Fibroblast of upper back skin (primary cell): ENCODE data around the gene ARHGEF12.

Experiments used
- DNase-seq: peaks from one replicate; pipeline ENCODE4 v3.0.0-alpha.2; 2013

The ARHGEF12 gene

DNA sequence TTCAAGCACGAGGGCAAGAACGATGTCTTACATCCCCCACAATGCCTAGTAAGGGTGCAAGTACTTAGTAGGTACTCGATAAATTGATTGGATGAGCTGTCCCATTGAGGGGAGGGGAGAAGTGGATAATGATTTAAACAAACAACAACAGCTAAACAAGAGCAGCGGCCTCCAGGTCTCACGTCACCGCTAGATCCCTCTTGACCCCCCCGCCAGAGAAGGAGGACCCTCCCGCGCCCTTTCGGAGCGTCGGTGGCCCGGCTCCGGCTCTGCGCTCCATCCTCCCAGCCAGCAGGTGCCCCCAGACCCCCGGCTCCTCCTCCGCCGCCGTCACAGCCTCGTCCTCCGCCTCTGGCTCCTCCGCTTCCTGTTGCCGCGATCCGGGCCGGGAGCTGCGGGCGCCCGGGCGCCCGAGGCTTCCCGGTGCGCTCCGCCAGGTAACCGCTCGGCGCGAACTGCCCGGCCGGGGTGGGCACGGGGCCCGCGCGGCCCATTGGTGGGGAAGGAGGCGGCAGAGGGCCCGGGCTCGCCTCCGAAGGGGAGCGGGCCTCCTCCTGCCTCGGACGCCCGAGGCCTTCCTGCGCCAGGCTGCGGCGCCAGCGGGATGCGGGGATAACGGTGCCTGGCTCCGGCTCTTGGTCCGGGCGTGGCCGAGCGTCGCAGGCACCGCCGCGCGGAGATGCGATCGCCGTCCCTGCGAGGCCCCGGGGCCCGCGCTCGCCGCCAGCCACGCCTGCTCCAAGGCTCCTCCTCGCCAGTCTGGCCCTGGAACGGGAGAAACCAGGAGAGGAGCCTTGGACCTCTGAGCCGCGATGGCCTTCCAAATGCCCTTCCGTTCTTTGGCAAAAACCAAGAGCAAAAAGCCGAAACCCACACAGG, 11.0 kb upstream of the ARHGEF12 start, which contains the start of gene TLCD5:
TLCD5 (plus strand) TSS at position 368 of the 879 bp plus-strand sequence. CDS start 2,143 bp downstream, outside the sequence.
- peak; percentile 67 for DNase-seq

DNA sequence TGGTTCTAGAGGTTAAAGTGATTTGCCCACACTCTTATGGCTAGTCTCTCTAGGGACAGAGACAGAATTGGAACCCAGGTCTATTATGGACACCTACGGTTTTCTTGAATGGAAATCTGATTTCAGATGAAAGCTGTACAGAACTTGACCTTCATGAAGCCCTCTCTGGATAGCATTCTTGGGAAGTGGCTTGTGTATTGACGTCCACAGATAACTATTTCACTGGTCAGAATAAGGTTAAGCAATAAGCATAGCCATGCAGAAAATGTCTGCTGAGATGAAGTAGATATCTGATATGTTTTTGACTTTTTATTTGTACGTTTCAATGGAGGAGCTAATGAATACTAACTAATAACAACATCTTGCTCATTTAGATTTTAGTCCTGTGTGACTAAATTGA, 10.0 kb upstream of the ARHGEF12 start:
- peak; percentile 56 for DNase-seq

GRCh38 chr11:120326845-120327281, 9.3 kb upstream of the ARHGEF12 start:
- no peak for DNase-seq

- no peak for DNase-seq
Measured at GRCh38 chr11:120327311-120327710, 8.9 kb upstream of the ARHGEF12 start.

GRCh38 chr11:120329556-120329955, 6.7 kb upstream of the ARHGEF12 start:
- DNase-seq, result peak; percentile 18

DNA sequence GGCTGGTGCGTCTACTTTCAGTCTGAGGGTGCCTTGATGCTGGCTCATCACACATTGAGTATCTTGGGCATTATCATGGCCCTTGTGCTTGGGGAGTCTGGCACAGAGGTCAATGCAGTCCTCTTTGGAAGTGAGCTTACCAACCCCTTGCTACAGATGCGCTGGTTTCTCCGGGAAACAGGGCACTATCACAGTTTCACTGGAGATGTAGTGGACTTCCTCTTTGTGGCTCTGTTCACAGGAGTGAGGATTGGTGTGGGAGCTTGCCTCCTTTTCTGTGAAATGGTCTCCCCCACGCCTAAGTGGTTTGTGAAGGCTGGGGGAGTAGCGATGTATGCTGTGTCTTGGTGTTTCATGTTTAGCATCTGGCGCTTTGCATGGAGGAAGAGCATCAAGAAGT, 6.2 kb upstream of the ARHGEF12 start:
- no peak for DNase-seq

DNA sequence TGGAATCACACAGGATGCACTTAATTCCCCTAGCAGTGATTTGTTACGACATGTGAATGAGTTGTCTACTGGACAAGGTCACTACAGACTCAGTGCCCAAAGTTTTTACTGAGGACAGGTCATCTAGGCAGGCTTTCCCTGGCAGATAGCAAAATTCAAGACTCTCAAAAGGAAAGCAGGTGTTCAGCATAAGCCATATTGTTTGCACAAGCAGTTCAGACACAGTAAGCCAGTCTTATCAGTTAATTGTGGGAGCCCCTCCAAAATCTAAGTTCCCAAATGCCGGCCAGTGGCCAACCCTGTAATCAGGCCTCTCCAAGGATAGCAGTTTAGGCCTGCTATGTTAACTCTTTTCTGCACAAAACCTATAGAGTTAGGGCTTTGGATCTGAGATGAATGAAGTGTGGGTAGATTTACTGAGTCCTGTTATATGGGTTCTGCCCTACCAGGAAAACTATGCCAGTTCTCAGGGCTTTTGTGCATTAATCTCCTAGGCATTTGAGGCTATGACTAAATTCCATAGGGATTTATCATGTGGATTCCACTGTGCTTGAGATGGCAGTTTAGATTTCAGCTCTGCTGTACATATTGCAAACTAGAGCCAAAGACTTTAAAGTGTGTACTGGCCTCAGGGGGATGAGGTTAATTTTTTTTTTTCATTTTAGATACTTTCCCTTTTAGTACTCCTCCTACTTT, 4.8 kb upstream of the ARHGEF12 start:
- peak; percentile 95 for DNase-seq

- DNase-seq, result peak; percentile 13
Measured at GRCh38 chr11:120332822-120333716, 3.1 kb upstream of the ARHGEF12 start.

- DNase-seq, result no peak
Measured at GRCh38 chr11:120333801-120334200, 2.4 kb upstream of the ARHGEF12 start.

GRCh38 chr11:120334332-120334731, 1.9 kb upstream of the ARHGEF12 start:
- no peak for DNase-seq

DNA sequence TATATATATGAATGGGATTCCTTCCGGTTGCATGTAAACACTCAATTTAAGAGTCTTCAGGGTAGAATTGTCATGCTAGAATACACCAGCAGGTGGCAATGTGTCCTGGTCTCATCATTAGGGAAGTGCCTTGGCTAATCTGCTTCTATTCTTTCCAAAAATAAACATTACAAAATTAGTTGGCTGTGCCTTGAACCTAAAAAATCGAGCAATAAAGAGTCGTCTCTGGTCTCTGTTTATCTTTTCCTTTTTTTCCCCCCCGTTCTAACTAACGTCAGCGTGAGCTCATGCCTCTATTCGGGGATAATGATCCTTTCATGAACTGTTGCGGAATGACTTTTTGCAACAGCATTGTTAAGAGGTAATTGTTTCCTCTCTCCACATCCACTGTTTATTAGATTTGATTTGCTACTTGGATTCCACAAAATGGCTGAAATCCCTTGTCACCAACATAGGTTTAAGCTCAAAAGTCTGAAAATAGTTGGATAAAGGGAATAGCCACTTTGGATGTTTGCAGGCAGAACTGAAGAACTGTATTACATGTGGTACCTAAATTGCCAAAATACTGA, 1.2 kb upstream of the ARHGEF12 start:
- DNase-seq, result peak; percentile 84

DNA sequence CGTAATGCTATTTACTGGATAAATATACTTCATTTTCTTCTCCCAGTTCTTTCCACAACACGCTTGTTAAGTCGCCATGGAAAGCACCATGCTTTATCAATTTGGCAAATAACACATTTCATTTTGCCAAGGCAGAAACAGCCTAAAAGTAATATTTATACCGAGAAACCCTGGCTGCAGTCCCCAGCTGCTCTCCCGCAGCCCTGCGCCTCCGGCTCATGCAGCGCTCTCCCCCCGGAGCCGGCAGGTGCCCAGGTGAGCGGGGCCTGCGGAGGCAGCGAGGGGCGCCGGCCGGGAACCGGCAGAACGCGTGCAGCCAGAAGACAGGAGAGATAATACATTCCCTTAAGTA, 681 bp upstream of the ARHGEF12 start:
- no peak for DNase-seq

- peak; percentile 24 for DNase-seq
Measured at GRCh38 chr11:120336641-120337354, 585 bp downstream of the ARHGEF12 start.

GRCh38 chr11:120337355-120338106, 1.3 kb downstream of the ARHGEF12 start:
- peak; percentile 20 for DNase-seq

- no peak for DNase-seq
Measured at GRCh38 chr11:120338107-120338933, 2.1 kb downstream of the ARHGEF12 start.

GRCh38 chr11:120339394-120339890, 3.2 kb downstream of the ARHGEF12 start:
- DNase-seq, result no peak

- no peak for DNase-seq
Measured at GRCh38 chr11:120340529-120340928, 4.3 kb downstream of the ARHGEF12 start.

DNA sequence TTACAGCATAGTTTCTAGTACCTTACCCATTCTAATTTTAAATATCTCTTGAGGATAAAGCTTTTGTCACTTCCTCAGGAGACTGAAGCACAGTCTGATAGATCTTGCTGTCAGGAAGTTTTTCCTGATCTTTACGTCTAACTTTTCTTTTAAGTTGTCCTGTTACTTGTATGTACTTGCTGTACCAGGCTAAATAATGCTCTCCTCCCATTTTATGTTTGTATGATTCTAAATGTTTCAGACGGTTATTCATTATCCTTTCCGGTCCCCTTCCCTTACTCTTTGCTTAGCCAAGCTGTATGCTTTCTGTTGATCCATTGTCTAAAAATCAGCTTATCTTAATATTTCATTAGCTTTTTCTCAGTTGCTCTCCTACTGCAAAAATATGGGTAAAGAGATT, 6.0 kb downstream of the ARHGEF12 start:
- DNase-seq, result no peak

DNA sequence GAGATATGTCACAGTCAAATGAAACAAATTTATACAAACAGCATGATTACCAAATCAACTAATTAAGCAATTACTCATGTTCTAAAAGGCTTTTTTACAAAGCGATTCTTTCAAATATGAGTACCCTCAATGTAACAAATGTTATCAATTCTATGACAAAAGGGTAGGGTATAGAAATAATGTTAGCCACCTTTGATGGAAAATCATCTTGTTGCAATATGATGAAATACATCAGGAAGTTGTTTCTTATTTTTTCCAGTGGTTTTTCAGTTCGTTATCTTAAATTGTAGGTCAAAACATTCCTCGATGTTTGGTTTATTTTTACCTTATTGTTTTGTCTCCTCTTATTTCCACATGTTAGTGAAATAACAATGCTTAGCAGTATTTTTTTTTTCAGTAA, 6.5 kb downstream of the ARHGEF12 start:
- DNase-seq, result no peak

DNA sequence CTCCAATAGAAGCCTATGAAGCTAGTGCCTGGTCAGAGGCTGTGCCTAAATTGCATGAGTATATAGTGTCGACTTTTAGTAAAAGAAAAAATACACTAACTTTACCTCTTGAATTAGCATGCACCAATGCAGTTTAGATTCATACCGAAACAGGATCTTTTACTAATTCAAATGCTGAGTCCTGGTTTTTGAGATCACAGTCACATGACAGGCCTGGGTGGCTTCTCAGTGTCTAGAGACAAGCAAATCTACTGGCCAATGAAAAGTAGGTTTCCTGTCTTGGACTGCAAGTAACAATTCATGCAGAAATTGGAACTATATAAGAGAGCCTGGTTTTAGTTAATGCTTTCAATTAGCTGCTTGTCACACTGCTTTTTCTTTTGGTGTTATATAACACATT, 7.2 kb downstream of the ARHGEF12 start:
- no peak for DNase-seq
